Eye (tissue), 1 donor: ENCODE measurements around the gene DNAJC24.

Experiments
- DNase-seq: peaks from one replicate; pipeline ENCODE4 v3.0.0-alpha.2; 2015

Gene DNAJC24

DNA sequence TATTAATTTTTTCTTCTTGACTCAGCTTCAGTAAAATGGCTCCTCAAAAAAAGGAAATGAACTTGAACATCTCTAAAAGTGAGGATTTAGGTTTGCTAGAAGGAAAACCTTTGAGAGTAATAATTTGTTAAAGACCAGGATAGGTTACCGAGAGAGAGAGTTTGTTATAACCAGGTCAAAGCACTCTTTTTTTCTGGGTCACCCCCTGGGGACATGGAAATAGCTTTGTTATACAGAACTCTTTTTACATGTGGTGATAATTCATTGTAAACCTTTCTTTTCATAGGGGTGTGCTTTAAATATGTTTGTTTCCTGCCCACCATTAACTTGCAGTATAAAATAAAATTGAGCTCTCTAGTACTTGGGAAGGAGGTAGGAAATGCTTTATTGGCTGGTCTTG, 47.7 kb downstream of the DNAJC24 start:
- peak; percentile 29 for DNase-seq

DNA sequence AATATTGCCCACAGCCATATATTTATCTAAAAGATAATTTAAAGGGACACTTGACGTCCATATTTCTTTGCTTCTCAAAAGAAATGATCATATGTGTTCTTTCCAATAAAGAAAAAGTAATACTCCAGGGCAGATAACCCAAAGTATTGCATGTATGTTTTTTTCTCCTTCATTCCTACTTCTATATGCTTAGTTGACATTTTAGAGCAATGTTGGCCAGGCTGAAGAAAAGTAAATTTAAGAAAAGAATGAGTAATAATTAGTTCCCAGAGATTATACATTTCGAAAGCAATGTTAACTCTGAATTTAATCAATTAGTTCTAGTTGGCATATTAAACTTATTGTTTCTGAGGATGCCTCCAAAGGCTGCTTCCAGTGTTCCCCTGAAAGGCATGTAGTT, 48.2 kb downstream of the DNAJC24 start:
- no peak for DNase-seq

DNA sequence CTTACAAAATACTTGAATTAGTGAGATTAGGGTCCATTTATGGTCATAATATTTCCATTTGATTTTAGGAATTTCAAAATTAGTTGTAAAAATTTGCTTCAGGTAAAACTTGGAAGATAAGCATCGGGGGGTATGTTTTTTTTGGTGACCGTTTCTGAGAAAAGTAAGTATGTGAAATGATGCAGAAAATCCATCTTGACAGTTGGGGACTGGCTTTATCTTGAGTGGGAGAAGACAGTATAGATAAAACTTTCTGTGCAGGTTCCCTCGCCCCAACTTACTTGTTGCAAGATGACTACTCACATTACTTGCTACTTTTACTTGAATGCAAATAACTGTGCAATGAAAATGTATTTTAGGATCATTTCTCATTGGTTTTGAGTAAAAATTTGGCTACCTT, 49.5 kb downstream of the DNAJC24 start:
- DNase-seq = peak; percentile 60

DNA sequence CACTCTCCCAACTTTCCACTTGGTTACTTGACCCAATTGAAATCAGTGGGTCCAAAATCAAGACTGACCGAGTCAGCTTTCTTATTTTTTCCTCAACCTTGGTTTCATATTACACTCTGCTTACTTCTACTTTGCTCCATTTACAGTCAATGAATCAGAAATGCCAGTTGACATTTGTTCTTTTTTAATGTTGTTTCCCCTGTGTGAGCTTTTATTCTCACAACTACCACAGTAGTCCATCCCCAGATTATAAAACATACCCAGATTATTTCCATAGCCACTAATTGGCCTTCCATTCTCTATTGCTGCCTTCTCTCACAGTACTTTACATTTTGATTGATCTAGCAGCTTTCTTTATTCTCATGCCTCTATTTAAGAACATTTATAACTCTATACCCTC, 50.0 kb downstream of the DNAJC24 start:
- no peak for DNase-seq

DNA sequence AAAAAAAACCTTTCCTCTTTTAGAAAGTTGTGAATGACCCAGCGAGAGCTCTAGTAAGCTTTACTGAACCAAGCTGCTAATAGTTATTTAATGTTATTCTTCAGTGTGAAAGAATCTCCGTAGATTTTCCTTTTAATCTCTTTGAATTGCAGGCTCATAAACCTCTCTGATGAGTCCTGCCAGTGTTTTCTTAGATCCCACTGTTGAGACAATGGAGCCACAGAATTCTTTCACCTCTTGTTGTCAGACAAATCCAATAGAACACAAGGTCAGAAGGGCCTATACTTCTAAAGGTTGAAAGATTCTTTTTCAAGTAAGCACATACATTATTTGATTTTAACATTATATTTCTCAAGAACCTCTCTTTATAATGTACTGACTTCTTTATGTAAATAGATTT, 52.2 kb downstream of the DNAJC24 start:
- DNase-seq = no peak

DNA sequence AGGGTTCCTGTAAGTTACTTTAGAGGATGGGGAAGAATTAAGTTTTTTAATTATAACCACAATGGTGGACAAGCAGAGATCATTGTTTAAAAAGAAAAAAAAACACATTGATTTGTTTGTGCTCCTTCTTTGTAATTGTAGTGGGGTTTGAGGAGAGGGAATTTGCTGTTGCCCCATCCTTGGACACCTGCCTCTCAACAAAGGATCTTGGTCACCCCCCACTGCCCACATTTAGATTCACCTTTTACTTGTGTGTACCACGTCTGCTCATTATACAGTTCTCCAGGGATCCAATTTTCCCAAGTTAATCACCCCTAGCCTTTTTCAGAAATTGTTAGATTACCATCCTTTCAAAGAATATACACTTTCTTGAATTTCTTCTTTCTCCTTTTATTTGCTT, 53.0 kb downstream of the DNAJC24 start:
- DNase-seq = no peak

DNA sequence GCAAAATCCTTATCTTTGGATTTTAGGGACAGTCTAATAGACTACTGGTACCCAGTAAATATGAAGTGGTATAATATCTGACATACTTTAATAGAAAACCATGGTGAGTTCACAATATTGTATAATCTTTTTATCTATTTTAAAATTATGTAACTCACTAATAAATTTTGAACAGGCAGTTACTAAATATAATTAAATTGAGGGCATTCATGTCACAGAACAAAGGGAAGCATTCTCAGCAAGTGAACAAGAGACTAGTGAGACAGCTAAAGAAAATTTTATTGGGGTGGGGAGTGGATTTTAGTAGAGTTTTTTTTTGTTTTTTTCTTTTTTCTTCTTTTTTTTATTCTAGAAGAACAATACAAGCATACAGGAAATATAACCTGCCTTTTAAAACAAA, 55.0 kb downstream of the DNAJC24 start:
- DNase-seq = no peak

DNA sequence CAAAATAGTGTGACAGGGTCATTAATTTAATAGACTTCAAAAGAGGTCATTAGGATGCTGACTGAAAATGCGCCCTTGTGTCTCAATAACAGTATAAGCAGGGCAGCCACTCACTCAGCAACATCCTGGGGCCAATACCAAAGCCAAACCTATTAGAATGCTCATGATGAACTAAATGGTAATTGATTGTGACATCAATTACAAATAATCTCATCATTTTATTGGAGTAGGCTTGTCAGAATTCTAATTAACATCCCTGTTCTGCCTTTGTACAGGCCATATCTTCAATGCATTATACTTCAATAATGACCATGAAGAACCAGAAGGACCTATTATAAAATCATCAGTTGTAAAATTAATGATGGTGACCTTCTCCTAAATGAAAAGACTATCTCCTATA, 64.2 kb downstream of the DNAJC24 start:
- peak; percentile 96 for DNase-seq

DNA sequence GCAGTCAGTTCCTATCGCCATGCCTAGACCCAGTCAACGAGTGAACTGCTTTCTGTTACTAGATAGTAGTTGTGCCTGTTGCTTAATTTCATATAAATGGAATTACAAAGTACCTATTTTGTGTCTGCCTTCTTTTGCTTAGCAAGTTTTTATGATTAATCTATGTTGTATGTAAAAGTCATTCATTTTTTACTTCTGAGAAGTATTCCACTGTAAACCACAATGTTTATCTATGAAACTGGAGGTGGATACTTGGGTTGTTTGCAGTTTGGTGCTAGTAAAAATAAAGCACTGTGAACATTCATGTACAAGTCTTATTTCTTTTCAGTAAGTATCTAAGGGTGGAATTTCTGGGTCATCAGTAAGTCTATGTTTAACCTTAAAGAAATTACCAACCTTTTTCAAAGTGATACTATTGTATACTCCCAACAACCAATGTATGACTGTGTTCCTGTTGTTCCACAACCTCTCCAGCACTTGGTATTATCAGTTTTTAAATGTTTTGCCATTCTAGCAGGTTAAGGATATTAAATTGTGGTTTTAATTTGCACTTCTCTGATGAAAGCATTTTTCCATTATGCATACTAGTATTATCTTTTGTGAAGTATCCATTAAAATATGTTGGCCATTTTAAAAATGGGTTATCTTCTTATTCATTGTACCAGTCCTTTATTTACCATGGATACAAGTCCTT, 68.2 kb downstream of the DNAJC24 start:
- no peak for DNase-seq

DNA sequence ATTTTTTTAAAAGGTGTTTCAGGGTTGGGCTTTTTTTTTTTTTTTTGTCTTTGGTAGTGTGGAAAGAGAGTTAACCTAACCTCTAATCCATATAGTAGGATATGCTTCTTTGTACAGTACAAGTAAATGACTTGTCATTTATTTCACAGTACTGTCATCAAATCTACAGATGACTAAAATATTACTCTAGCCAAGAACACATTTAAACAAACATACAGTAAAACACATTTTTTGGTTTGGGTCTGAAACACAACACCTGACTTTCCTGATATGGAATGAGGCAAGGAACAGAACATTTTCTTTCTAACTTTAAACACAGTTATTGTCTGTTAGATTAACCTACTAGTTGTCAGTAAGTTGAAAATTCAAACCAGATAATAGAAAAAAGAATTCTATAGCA, 71.6 kb downstream of the DNAJC24 start:
- DNase-seq = no peak

DNA sequence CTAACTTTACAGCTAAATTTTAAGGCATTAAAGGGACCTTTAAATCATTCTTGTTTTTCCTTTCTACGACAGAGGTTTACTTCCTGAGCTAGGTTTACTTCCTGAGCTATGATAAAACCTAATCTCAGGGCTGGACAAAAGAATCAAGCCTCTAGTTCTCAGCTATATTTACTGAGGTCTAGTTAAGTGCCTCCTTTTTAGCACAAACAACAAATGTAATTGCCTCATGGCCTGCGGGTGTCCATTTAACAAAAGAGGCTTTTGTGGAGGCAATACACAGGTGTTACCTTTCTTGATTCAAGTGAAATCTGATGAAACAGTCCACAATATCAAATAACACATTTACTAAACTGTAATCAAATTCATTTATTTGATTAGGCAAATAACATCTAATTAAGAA, 72.4 kb downstream of the DNAJC24 start:
- no peak for DNase-seq

DNA sequence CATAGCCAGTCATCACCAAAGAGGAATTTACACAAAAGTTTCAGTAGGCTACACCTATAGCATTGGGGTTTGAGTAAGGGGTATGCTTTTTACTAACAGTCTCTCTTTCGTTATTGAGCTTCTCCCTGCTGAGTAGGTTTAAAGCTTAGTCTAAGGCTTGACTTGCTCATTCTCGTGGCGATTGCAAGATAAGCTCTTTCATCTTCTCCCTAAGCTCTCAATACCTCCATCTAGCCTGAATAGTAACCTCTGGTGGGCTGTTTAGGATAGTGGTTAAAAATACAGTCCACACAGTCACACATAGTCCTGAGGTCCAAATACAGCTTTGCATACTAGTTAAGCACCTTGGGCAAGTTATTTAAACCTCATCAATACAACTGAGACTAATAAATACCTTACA, 74.1 kb downstream of the DNAJC24 start:
- no peak for DNase-seq

DNA sequence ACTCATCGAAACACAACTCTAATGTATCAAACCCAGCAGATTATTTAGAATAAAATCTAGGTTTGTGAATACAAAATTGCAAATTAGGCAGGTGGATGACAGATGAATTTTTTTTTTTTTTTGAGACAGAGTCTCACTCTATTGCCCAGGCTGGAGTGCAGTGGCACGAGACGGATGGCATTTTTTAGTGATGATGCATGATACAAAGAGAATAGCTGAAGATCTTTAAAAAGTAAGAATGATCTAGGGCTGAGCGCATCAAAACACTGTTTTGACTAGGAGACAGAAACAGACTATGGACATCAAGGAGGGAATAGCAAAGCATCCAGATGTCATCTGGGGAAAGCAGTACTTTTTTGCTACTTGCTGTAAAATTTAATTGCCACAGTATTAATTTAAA, 76.0 kb downstream of the DNAJC24 start:
- no peak for DNase-seq

DNA sequence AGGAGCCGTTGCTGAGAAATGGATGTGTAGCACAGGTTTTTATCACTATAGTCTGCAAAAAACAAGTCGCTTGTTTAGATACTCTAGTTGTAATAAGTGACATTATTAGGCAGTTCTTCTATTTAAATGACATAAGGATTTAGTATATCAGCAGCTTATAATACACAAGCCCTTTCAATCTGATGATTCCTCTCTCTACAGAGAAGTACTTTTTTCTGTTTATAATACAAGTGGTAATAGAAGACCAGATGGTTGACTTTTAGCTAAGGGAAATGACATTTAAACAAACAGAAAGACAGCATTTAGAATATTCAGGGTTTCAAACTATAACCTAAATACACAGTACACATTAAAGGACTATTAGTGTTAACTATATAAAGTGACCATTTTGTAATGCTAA, 79.4 kb downstream of the DNAJC24 start:
- no peak for DNase-seq

DNA sequence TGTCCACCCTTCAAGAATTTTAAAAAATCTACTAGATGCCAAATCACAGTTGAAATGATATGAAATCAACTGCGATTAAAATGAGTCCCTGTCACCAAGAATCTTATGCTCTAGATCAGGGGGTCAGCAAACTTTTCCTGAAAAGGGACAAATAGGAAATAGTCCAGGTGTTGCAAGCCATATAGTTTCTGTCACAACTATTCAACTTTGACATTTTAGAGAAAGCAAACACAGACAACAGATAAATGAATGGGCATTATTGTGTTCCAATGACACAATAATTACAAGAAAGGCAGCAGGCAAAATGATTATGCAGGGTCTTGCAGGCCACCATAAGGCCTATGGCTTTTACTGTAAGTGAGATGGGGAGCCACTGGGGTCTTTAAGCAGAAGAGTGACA, 81.2 kb downstream of the DNAJC24 start:
- DNase-seq = no peak

DNA sequence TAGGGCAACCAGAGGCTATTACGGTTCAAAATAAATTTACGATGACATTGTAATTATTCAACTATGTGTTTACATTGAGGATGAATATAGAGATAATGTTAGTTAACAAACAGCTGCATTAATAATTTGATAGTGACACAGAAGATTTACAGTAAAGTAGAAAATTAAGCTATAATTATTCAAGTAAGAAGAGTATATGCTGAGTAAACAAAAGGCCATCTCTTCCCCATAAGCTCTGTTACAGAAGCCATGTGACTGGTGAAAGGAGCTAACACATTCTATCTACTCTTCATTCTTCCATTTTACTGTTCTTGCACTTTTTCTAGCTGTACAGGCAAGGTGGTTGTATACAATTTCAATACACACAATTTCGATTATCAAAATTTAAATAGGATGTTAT, 85.5 kb downstream of the DNAJC24 start:
- no peak for DNase-seq

DNA sequence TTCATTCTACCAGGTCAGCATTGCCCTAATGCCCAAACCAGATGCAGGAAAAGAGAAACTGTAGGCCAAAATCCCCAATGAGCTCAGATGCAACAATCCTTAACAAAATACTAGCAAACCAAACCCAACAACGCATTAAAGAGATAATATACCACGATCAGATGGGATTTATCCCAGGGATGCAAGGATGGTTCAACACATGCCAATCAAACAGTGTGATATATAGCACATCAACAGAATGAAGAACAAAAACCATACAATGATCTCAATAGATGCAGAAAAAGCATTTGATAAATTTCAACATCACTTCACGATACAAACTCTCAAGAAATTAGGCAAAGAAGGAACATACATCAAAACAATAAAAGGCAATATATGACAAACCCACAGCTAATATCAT, 94.8 kb downstream of the DNAJC24 start:
- no peak for DNase-seq

DNA sequence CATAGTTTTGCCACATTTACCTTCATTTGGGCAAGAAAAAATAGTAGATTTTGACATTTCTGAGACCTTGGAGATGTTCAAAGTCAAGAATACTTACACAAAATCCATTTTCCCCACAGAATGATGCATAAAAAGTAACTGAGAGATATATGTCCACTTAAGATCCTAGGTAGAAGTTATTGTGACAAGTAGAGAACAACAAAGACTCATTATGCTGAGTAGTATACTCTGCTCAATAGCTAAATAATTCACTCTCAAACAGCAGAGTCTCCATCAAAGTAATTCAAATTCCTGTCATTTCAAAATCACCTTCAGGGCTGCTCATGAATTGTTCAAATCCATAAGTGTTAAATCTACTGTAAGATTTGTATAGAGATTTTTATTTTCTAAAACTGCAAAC, 104.4 kb downstream of the DNAJC24 start:
- no peak for DNase-seq

DNA sequence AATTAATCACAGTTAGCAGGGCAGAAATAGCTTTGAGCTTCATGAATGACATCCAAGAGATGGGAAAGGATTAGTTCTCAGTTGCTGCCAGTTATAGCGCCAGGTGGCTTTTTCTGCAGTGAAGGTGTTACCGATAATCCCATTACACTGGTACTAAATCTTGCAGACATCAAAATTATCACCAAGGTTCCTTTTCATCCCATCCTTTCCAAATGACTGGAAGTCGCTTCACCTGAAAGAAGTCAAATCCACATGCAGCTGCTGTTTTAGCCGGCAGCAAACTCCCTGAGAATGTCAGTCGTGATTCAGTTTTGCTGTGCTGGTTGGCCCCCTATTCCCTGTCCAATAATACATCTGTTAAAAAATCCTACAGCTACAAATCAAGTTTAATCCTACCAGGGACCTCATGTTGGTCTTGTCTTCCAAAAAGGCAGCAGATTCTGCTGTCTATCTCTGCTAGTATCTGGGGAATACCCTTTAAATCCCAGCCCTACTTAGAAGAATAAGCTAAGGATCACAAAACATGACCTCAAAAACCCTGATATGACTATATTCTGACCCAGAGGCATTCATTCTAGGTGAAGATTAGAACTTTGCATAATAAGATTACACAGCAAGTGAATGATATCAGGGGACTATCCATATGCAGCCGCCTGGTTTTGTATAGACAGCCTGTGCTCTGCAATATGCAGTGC, 108.0 kb downstream of the DNAJC24 start:
- peak; percentile 59 for DNase-seq

DNA sequence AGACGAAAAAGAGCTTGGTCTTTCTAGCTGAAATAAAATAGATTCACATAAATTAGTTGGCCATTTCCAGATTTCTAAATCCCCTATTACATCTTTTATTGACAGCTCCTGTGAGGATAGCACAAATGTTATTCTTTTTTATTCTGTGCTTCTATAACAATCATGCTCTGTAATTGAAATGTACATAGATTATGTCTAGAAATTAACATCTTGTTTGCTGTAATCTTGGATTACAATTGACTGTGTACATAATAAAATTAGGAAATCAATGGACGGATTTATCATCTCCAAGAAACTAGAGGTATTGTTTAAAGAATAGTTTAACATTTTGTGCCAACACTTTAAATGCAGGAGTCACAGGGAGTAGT, 108.5 kb downstream of the DNAJC24 start:
- no peak for DNase-seq

DNA sequence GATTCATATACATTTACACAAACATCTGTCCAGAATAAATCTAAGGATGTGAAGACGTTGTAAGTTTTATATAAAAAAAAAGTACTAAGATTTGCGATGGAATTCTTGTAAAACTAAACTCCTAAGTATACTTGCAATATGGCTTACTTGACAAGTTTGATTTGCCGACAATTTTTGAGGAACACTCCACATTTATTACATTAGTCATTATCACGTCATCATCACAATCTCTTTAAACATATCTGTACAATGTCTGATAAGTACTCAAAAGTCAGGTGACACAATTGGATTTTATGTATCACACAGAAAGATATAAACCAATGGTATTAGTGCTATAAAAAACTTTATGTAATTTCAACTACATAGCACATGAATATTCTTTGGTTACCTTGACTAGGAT, 109.4 kb downstream of the DNAJC24 start:
- DNase-seq = no peak

DNA sequence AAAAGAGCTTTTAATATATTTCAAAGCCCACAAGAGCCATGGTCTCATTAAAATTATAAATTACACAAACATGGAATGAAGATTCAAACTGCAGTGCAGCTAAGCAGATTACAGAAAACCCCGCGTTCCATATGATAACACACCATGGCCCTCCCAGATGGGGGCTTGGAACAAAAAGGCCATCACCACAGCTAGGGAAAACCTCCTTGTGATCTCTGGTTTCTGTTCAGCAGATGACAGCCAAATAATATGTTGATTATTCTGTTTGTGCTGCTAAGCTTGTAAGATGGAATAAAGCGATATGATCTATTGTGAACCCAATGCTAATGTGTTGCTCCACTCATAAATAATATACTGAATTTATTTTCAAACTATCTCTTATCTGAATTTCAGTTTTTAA, 111.3 kb downstream of the DNAJC24 start:
- DNase-seq = peak; percentile 49
